ENCODE measurements around the gene ADCY5. TPM values are rescaled to one million over a fixed set of nuclear protein-coding genes. Genes with fewer than 3 reads are reported as not detected.

ADCY5 gene
- total RNA-seq, 2 donors from 2014 or later = 12.9 to 69.6 TPM

- 44% methylated on average over 2 of the region's 2 CpGs for WGBS
- intact Hi-C loops (cut with DNase I) = no loop called here
- H3K27me3 ChIP-seq (replicated peaks; ENCODE audit: insufficient read depth) = no peaks in the 10 kb centered on the region
- no peaks in the 10 kb centered on the region for H3K4me1 ChIP-seq (replicated peaks)
- H3K27ac ChIP-seq = no peak overlapping the region
- no peak for DNase-seq (ENCODE audit: low spot score)
- TF ChIP-seq POLR2AphosphoS5 (IDR thresholded peaks at IDR 0.05) = no peak
- no peaks in the 10 kb centered on the region for H3K9me3 ChIP-seq
- no peak overlapping the region for H3K4me3 ChIP-seq
- H3K36me3 ChIP-seq = no peaks in the 10 kb centered on the region
These were observed 29.4 kb upstream of the ADCY5 start for GRCh38 chr3:123478314-123478713.

GRCh38 chr3:123476967-123477750 lies 28.3 kb upstream of the ADCY5 start:
- Histone ChIP-seq H3K4me1 (replicated peaks) (no peaks in the 10 kb centered on the region), H3K9me3 (no peaks in the 10 kb centered on the region), H3K36me3 (no peaks in the 10 kb centered on the region), H3K27me3 (replicated peaks; ENCODE audit: insufficient read depth) (no peaks in the 10 kb centered on the region), H3K27ac (no peak overlapping the region), H3K4me3 (no peak overlapping the region)
- intact Hi-C loops (cut with DNase I) = no loop called here
- DNase-seq (ENCODE audit: low spot score) = no peak
- WGBS = 80% methylated on average over 15 of the region's 15 CpGs
- TF ChIP-seq POLR2AphosphoS5 (IDR thresholded peaks at IDR 0.05) (no peak), CTCF (IDR thresholded peaks at IDR 0.05) (no peak), POLR2A (IDR thresholded peaks at IDR 0.05) (no peak)

- Histone ChIP-seq H3K4me1 (replicated peaks) (no peaks in the 10 kb centered on the region), H3K27me3 (replicated peaks; ENCODE audit: insufficient read depth) (no peaks in the 10 kb centered on the region), H3K36me3 (no peaks in the 10 kb centered on the region), H3K9me3 (no peaks in the 10 kb centered on the region), H3K27ac (no peak overlapping the region), H3K4me3 (no peak overlapping the region)
- intact Hi-C loops (cut with DNase I) = no loop called here
- 72% methylated on average over 7 of the region's 7 CpGs for WGBS
- no peak for DNase-seq (ENCODE audit: low spot score)
- no peak for TF ChIP-seq POLR2AphosphoS5 (IDR thresholded peaks at IDR 0.05)
- no peak for TF ChIP-seq POLR2A (IDR thresholded peaks at IDR 0.05)
- TF ChIP-seq CTCF (IDR thresholded peaks at IDR 0.05) = no peak
These were observed 26.9 kb upstream of the ADCY5 start for GRCh38 chr3:123475786-123476185.

- no peaks in the 10 kb centered on the region for H3K4me1 ChIP-seq (replicated peaks)
- no peak overlapping the region for H3K27ac ChIP-seq
- H3K36me3 ChIP-seq = no peaks in the 10 kb centered on the region
- 92% methylated on average over 5 of the region's 5 CpGs for WGBS
- no peaks in the 10 kb centered on the region for H3K27me3 ChIP-seq (replicated peaks; ENCODE audit: insufficient read depth)
- intact Hi-C loops (cut with DNase I) = no loop called here
- H3K4me3 ChIP-seq = no peak overlapping the region
- TF ChIP-seq POLR2AphosphoS5 (IDR thresholded peaks at IDR 0.05) = no peak
- TF ChIP-seq CTCF (IDR thresholded peaks at IDR 0.05) = no peak
- no peak for TF ChIP-seq POLR2A (IDR thresholded peaks at IDR 0.05)
- no peak for DNase-seq (ENCODE audit: low spot score)
- no peaks in the 10 kb centered on the region for H3K9me3 ChIP-seq
These were observed 22.2 kb upstream of the ADCY5 start for GRCh38 chr3:123471106-123471505.

- TF ChIP-seq CTCF (IDR thresholded peaks at IDR 0.05) (no peak), POLR2AphosphoS5 (IDR thresholded peaks at IDR 0.05) (no peak), POLR2A (IDR thresholded peaks at IDR 0.05) (no peak)
- no peak overlapping the region for H3K4me3 ChIP-seq
- no peaks in the 10 kb centered on the region for H3K27me3 ChIP-seq (replicated peaks; ENCODE audit: insufficient read depth)
- H3K27ac ChIP-seq = no peak overlapping the region
- WGBS = 70% methylated on average over 11 of the region's 11 CpGs
- no peaks in the 10 kb centered on the region for H3K4me1 ChIP-seq (replicated peaks)
- no peaks in the 10 kb centered on the region for H3K9me3 ChIP-seq
- no peak for DNase-seq (ENCODE audit: low spot score)
- intact Hi-C loops (cut with DNase I) = no loop called here
- H3K36me3 ChIP-seq = no peaks in the 10 kb centered on the region
These were observed 20.6 kb upstream of the ADCY5 start for GRCh38 chr3:123469323-123469995.

Measured in prostate gland (tissue), 2 donors.